DMS79 treated with DMSO at 0.1 percent for 48 hours (cell line): ENCODE data around the gene PLXNA3.

Source experiments
- DNase-seq: peaks from one replicate; lab custom pipeline; 2025; lab: John Stamatoyannopoulos, UW

PLXNA3 gene

DNA sequence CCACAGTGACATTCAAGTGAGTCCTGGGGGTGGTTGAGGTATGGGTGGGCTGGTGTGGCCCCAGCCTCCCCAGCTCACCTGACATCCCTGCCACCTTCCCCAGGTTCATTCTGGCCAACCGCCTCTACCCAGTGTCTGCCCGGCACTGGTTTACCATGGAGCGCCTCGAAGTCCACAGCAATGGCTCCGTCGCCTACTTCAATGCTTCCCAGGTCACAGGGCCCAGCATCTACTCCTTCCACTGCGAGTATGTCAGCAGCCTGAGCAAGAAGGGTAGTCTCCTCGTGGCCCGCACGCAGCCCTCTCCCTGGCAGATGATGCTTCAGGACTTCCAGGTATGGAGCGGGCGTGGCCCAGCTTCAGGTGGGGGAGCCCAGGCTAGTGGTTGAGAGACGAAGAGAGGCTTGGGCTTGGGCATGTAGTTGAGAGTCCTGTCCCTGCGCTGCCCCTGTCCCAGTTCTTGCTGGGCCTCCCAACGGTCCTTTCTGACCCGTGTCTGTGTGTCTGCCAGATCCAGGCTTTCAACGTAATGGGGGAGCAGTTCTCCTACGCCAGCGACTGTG lies 22.8 kb upstream of the PLXNA3 start:
- no peak for DNase-seq

DNA sequence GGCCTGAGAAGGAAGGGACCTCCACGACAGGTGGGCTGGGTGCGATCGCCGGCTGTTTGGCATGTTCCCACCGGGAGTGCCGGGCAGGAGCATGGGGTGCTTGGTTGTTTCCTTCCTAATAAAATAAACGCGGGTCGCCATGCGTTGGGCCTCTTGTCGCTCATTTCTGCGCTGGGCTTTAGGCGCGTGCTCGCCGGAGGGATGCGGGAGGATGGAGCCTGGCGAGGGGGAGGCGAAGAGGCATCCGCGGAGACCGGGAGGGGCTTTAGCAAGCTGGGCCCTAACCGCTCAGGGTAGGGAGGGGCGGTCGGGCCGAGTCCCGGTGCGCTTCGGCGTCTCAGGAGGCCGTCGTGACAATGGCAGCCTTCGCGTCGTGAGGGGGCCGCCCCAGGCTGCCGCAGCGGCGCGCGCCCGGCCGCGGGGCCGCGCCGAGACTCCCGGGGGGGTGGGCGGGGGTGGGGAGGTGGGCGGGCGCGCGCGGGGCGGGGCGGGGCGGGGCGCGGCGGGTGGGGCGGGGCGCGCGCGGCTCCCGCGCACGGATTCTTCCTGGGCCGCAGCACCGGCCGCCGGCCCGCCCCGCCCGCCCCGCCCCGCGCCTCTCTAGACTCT lies 21.6 kb upstream of the PLXNA3 start:
- DNase-seq, result no peak

DNA sequence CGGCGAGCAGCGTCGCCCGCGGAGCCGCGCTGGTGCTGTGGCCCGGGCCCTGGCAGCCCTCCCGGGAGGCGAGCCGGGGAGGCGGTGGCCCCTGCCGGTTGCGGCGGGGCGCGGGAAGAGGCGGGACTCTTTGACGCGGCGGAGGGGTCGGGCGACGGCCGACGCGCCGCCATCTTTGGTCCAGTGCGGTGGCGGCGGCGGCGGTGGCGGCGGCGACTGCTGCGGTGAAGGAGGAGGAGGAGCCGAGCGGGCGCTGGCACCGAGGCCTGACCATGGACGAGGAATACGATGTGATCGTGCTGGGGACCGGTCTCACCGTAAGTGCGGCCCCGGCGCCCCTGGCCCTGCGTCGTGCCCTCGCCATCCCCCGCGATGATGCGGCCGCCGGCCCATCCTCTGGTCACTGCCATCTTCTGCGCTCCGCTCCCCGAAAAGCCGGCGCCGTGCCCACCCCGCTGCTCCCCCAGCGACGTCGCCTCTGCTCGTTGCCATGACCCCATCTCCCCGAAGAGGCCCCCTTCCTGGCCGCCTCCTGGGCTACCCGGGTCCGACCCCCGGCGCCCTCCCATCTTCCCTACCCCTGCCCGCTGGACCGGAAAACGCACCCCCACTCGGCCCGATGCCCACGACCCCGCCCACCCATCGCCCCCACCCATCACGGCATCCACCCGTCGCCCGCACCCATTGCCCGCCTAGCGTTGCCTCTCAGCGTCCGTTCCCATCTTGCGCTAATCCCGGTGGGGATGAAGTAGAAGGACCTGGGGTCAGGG lies 20.9 kb upstream of the PLXNA3 start, which contains the start of gene GDI1:
TSS of gene GDI1 (plus strand) at position 172 of the 770 bp plus-strand sequence. CDS start at position 273, 101 bp downstream.
- no peak for DNase-seq

DNA sequence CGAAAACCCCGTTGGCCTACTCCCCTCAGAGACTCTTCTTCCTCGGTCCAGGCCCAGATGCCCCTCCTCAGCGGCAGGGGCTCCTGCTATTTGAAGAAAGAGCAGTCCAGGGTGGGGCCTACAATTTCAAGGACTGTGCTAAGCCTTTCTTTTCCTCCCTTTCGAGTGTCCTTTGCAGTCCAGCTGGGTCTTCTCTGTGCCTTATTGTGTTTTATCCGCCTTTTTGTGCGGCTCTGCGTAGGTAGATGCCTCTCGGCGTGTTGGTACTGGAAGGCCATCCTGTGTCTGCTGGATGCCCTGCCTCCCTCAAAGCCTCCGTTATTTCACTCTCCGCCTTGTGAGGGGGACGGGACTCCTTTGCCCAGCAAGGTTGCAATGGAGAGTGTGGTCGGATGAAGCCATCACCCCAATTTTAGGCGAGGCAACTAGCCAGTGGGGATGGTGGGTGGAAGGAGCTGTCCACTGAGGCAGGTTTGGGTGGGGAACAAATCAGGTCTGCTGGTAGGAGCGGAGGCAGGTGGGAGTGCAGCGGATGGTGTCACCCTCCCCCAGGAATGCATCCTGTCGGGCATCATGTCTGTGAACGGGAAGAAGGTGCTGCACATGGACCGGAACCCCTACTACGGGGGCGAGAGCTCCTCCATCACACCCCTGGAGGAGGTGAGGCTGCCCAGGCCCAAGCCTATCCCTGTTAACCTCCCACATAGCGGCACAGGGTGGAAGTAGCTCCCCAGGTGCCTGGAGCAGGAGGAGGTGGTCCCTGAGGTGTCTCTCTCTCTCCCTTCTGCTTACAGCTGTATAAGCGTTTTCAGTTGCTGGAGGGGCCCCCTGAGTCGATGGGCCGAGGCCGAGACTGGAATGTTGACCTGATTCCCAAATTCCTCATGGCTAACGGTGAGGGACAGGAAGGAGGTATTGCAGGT lies 19.8 kb upstream of the PLXNA3 start:
- no peak for DNase-seq

DNA sequence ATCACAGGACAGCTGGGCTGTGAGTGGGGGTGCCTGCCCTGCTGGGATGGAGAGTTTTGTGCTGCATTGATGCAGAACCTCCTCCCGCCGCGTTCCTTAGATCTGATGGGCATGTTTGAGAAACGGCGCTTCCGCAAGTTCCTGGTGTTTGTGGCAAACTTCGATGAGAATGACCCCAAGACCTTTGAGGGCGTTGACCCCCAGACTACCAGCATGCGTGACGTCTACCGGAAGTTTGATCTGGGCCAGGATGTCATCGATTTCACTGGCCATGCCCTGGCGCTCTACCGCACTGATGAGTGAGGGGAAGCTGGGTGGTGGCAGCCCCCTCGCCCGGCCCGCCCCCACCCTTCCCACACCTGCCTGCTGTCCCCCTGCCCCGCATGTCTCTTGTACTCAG lies 18.2 kb upstream of the PLXNA3 start:
- DNase-seq, result no peak

DNA sequence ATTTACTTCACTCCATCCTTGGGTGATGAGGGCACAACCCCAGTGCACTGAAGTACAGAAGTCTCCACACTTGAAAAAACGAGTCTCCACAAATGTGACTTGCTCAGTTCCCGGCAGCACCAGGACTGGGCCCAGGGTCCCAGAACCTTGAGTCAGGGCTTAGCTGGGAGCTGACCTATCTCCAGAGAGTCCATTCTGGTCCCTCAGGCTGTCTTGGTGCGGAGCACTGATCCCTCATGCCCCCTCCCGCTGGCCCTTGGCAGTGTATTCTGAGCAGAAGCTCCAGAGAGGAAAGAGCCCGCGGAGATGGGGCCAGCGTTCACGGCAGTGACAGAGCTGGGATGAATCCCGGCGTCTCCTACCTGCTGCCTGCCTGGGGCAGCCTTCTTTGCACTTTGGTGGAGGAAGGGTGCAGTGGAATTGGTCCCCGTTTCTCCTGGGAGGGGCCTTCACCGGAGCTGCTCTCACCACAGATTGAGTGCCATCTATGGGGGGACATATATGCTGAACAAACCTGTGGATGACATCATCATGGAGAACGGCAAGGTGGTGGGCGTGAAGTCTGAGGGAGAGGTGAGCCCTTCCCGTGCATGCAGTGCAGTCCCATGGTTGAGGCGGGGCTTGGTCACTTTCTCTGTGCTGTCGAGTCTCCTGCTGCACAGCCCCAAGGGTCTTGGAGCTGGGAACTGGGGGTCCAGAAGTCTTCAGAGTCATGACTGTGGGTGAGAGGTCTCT lies 17.3 kb upstream of the PLXNA3 start:
- DNase-seq, result no peak

- no peak for DNase-seq
These were observed 16.5 kb upstream of the PLXNA3 start for GRCh38 chrX:154441564-154441963.

DNA sequence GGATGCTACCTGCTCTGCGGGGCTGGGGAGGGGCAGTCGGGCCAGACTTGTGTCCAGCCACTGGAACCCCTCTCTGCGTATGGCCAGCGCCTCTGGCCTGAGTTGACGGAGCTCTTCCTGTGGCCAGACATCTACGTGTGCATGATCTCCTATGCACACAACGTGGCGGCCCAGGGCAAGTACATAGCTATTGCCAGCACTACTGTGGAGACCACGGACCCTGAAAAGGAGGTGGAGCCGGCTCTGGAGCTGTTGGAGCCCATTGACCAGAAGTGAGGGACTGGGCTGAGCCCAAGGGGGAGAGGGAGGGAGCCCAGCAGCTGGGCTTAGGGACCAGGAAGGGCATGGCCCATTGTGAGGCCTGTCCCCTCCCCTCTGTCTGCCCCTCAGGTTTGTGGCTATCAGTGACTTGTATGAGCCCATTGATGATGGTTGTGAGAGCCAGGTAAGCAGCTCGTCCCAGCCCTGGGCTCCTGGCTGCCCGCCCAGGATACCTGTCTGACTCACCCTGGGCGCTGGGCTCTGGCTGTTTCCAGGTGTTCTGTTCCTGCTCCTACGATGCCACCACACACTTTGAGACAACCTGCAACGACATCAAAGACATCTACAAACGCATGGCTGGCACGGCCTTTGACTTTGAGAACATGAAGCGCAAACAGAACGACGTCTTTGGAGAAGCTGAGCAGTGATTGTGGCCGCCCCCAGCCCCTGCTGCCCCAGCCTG lies 15.9 kb upstream of the PLXNA3 start:
- DNase-seq, result no peak

DNA sequence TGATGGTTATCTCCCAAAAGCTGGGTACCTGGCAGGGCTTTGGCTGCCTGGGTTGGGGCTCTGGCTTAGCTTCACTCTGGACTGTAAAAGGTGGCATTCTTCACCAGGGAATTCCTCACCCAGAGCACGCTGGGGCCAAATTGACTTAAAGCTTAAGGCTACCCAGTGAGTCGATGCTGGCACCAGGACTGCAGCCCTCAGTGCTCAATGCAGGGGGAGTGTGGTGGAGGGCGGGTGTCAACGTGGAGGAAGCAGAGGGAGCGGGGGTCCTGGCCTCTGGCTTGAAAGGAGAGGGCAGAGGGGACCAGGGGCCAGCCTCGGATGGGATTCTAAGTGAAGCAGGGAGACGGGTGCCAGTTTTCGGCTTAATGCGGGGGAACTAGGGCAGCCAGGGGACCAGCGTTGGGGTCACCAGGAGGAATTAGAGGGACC lies 14.6 kb upstream of the PLXNA3 start:
- DNase-seq, result no peak

DNA sequence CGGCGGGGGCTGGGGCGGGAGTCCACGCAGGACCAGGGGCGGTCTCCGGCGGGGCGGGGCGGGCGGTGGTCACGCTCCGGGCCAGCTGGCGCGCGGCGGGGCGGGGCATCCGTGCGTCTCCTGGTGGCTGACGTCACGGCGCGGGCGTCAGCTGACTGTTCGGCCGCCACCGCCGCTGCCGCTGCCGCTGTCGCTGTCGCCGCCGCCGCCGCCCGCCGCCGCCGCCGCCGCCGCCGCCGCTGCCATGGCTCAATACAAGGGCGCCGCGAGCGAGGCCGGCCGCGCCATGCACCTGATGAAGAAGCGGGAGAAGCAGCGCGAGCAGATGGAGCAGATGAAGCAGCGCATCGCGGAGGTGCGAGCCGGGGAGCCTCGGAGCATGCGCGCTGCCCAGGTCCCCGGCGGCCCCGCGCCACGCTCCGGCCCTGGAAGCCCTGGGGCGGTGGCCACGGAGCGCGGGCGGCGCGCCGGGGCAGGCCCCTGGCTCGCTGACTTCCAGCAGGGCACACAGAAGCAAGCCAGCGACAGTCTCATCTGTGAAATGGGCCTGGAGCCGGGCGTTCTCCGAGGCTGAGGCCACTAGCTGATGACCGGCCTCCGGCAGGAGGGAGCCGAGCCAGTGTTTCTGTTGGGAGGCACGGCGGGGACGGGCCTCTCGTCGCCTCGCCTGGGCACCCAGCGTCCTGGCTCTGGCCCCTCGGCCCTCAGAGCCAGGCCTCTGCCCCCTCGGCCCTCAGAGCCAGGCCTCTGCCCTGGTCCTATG lies 13.9 kb upstream of the PLXNA3 start, which contains the start of gene FAM50A:
TSS of gene FAM50A (plus strand) at position 150 of the 763 bp plus-strand sequence. CDS start at position 245, 95 bp downstream.
- peak; percentile 22 for DNase-seq

DNA sequence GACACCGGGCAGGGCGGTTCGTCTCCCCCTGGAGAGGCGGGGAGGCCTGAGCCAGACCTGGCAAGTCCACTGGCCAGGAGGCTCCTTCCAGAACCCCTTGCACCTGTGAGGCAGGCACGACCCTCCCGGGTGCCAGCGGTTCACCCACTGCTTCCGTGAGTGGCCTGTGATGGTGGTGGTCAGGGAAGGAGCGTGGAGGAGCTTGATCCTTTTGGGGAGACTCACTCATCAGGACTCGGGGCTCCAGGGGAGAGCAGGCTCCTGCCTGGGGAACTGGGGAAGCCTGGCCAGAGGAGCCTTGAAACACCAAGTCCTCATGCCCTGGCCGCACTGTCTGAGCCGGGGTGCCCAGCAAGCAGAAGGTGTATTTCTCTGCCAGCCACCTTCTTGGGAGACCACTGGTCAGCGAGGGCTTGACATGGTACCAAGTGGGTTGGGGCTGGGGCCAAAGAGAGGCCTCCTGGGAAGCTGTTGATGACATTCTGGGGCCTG lies 13.3 kb upstream of the PLXNA3 start:
- no peak for DNase-seq

DNA sequence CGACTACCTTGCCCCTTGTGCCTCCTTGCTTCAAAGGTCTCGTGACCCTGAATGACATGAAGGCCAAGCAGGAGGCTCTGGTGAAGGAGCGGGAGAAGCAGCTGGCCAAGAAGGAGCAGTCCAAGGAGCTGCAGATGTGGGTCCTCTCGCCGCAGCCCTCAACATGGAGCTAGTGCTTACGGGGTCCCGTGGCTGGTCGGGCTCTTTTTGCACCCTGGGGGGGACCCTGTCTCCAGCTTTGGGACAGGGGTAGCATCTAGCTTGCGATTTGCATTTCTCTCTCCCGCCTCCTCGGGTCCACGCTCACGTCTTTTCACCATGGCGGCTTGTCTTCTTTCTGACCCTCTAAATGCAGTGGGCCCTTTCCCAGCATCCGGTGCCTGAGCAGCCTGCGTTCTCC lies 12.3 kb upstream of the PLXNA3 start:
- DNase-seq, result no peak

DNA sequence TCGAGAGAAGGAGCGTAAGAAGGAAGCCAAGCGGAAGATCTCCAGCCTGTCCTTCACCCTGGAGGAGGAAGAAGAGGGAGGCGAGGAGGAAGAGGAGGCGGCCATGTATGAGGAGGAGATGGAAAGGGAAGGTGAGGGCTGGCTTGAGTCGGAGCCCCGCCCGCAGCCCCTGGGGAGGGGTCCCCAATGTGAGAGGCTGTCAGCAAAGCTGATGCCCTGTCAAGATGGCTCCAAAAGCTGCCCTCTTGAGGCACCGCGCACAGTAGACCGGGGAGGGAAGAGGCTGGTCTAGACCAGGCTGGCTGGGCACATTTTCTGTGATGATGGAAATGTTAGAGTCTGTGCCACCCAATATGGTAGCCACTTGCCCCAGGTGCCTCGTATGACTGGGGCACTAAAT lies 11.7 kb upstream of the PLXNA3 start:
- no peak for DNase-seq

DNA sequence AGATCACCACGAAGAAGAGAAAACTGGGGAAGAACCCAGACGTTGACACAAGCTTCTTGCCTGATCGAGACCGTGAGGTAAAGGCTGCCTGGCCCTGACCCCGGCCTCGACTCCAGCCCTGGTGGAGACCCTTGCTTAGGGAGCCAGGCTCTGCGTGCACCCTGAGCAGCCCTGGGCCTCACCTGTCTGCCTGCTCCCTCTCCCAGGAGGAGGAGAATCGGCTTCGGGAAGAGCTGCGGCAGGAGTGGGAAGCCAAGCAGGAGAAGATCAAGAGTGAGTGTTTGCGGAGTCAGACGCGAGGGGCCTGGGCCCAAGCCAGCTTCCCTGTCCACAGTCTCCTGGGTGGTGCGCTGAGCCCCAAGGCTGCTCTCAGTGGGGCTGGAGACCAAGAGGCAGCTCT lies 9.6 kb upstream of the PLXNA3 start:
- DNase-seq, result no peak

DNA sequence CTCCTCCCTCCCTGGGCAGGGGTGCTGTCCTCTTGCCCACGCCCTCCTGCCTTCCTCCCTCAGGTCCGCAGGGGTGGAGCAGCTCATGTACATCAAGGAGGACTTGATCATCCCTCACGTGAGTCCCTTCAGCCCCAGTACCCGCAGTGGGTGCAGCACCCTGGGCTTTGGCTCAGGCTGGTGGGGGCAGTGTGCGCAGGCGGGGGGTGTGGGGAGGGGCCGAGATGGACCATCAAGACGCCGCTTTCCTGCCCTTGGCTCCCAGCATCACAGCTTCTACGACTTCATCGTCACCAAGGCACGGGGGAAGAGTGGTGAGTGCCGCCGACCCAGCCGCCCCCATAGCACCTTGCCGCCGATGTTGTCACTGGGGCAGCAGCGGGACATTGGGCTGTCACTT lies 8.5 kb upstream of the PLXNA3 start:
- DNase-seq, result no peak

- DNase-seq, result no peak
These were observed 7.8 kb upstream of the PLXNA3 start for GRCh38 chrX:154450312-154450711.

- DNase-seq, result no peak
These were observed 5.3 kb upstream of the PLXNA3 start for GRCh38 chrX:154452823-154453222.

DNA sequence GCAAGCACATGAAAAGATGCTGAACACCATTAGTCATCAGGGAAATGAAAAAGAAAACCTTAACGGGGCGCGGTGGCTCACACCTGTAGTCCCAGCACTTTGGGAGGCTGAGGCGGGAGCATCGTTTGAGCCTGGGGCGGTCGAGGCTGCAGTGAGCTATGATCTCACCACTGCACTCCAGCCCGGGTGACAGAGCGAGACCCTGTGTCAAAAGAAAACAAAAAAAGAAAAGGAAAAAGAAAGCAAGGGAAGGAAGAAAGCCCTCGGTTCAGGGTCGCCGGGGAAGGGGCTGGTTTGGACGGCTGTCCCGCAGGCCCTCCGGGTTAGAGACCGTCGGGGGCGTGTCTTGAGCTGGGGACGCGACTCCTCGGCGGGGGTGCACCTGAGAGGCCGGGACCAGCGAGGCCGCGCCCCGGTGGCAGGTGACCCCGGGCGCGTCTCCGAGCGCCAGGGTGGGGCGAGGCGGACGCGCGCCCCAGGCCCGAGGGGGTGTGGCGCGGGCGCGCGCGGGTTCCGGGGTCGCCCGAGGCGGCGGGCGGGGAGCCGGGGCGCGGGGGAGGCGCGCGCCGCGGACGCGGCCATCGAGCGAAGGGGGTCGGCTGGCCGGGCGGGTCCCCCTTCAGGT lies 478 bp upstream of the PLXNA3 start:
- peak; percentile 28 for DNase-seq
